SK-N-SH (cell line): ENCODE data around the gene KCTD20.

Experiments used
- EP300 ChIP-seq, 2 experiments: IDR thresholded peaks; 2 replicates each; pipeline versions ENCODE4 v1.4.0 to v1.6.1; 2012; ENCODE audit warnings: borderline replicate concordance in 1 of 2, low read depth in 1 of 2, low read length in 1 of 2
- EZH2phosphoT487 ChIP-seq: fragments of 200-600 bp; sonication (generic); IDR thresholded peaks from 2 replicates; pipeline ENCODE4 v1.6.1; 2017; ENCODE audit warnings: low read depth, mixed run types, mild to moderate bottlenecking, antibody characterized with exemption, moderate library complexity, borderline replicate concordance
- GABPA ChIP-seq: IDR thresholded peaks from 2 replicates; pipeline ENCODE4 v1.4.0; 2012; ENCODE audit warnings: low read depth, mild to moderate bottlenecking
- JUND ChIP-seq: IDR thresholded peaks from 2 replicates; pipeline ENCODE4 v1.4.0; 2012
- POLR2AphosphoS5 ChIP-seq: IDR thresholded peaks from 2 replicates; pipeline ENCODE4 v1.6.1; 2012; ENCODE audit warnings: low read depth, low read length
- RCOR1 ChIP-seq: fragments of 150-350 bp; IDR thresholded peaks from 2 replicates; pipeline ENCODE4 v1.6.1; 2017; ENCODE audit warnings: antibody characterized with exemption, low read length
- TEAD4 ChIP-seq: IDR thresholded peaks from 2 replicates; pipeline ENCODE4 v1.4.0; 2012; ENCODE audit warnings: mild to moderate bottlenecking, borderline replicate concordance; ENCODE audit not compliant: insufficient read depth
- YY1 ChIP-seq: IDR thresholded peaks from 2 replicates; pipeline ENCODE4 v1.4.0; 2012; ENCODE audit warnings: low read depth, mild to moderate bottlenecking
- TF ChIP-seq, protein P1 (sequence below): fragments of 200-600 bp; sonication (generic); IDR thresholded peaks from 2 replicates; pipeline ENCODE4 v1.6.1; 2017; ENCODE audit warnings: antibody characterized with exemption, mild to moderate bottlenecking, moderate library complexity
- TF ChIP-seq, protein P2 (sequence below): fragments of 150-350 bp; IDR thresholded peaks from 2 replicates; pipeline ENCODE4 v1.6.1; 2017; ENCODE audit warnings: antibody characterized with exemption, low read length, low read depth, borderline replicate concordance
- TF ChIP-seq, protein P3 (sequence below): IDR thresholded peaks from 2 replicates; pipeline ENCODE4 v1.4.0; 2012; ENCODE audit warnings: low read depth

GRCh38 chr6:36523936-36524499, 81.2 kb downstream of the KCTD20 start:
- TF ChIP-seq EZH2phosphoT487 (no peak), POLR2AphosphoS5 (no peak), EP300 (IDR thresholded peaks at IDR 0.05; ENCODE audit: borderline replicate concordance in 1 of 2, low read depth in 1 of 2, low read length in 1 of 2) (no peak), RCOR1 (no peak), JUND (no peak), TEAD4 (no peak), GABPA (no peak), YY1 (no peak)
- TF ChIP-seq, protein P1, sequence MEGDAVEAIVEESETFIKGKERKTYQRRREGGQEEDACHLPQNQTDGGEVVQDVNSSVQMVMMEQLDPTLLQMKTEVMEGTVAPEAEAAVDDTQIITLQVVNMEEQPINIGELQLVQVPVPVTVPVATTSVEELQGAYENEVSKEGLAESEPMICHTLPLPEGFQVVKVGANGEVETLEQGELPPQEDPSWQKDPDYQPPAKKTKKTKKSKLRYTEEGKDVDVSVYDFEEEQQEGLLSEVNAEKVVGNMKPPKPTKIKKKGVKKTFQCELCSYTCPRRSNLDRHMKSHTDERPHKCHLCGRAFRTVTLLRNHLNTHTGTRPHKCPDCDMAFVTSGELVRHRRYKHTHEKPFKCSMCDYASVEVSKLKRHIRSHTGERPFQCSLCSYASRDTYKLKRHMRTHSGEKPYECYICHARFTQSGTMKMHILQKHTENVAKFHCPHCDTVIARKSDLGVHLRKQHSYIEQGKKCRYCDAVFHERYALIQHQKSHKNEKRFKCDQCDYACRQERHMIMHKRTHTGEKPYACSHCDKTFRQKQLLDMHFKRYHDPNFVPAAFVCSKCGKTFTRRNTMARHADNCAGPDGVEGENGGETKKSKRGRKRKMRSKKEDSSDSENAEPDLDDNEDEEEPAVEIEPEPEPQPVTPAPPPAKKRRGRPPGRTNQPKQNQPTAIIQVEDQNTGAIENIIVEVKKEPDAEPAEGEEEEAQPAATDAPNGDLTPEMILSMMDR = no peak
- TF ChIP-seq, protein P2, sequence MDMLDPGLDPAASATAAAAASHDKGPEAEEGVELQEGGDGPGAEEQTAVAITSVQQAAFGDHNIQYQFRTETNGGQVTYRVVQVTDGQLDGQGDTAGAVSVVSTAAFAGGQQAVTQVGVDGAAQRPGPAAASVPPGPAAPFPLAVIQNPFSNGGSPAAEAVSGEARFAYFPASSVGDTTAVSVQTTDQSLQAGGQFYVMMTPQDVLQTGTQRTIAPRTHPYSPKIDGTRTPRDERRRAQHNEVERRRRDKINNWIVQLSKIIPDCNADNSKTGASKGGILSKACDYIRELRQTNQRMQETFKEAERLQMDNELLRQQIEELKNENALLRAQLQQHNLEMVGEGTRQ = no peak
- TF ChIP-seq, protein P3, sequence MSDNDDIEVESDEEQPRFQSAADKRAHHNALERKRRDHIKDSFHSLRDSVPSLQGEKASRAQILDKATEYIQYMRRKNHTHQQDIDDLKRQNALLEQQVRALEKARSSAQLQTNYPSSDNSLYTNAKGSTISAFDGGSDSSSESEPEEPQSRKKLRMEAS = no peak
